ENCODE results near the gene PDHB. TPM values are rescaled to one million over a fixed set of nuclear protein-coding genes. Genes with fewer than 3 reads are reported as not detected.
"Not testable (repeated sequence)": the region's sequence is repeated elsewhere in the genome, so short reads cannot be mapped to it uniquely, and the experiment has no call there.

PDHB gene
- total and polyA plus RNA-seq, 5 donors: 115 to 242 (median 135) TPM

DNA sequence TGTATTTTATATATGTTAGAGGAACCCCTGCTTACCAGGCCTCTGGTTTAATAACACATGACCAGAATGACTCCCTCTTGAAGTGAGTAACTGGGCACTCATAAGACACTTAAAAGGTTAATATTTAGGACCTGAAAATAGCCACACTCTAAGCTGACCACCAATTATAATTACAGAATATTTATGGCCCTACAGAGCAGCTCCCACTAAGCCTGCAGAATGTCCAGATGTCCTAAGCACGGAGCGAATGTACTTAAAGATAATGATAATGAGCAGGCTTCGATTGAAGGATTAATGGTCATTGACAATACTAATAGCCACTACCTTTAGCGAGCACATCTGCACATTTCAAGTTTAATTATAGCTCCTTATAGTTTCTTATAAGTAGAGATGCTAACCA, 35.5 kb upstream of the PDHB start:
- Histone ChIP-seq H3K9me3 (ENCODE audit: control insufficient read depth, low read length) (no peaks in the 10 kb centered on the region), H3K4me3 (ENCODE audit: low read length) (no peak overlapping the region), H3K27me3 (ENCODE audit: control insufficient read depth, insufficient read depth) (no peaks in the 10 kb centered on the region), H3K27ac (ENCODE audit: low read length) (no peak overlapping the region), H3K4me1 (ENCODE audit: control insufficient read depth, insufficient read depth, low read length) (no peaks in the 10 kb centered on the region)
- DNase-seq (no peak), ATAC-seq (no peak)
- intact Hi-C loops (cut with DNase I): no loop called here
- whole genome bisulfite sequencing: 68% methylated on average over 4 of the region's 4 CpGs

GRCh38 chr3:58466899-58467563, 33.4 kb upstream of the PDHB start:
- Histone ChIP-seq H3K4me1 (ENCODE audit: control insufficient read depth, insufficient read depth, low read length) (no peaks in the 10 kb centered on the region), H3K9me3 (ENCODE audit: control insufficient read depth, low read length) (no peaks in the 10 kb centered on the region), H3K27me3 (ENCODE audit: control insufficient read depth, insufficient read depth) (no peaks in the 10 kb centered on the region), H3K4me3 (ENCODE audit: low read length) (no peak overlapping the region), H3K27ac (ENCODE audit: low read length) (no peak overlapping the region)
- intact Hi-C loops (cut with DNase I): no loop called here
- DNase-seq (no peak), ATAC-seq (no peak)
- WGBS: 92% methylated on average over 4 of the region's 4 CpGs

GRCh38 chr3:58464866-58465265, 31.2 kb upstream of the PDHB start:
- no peak overlapping the region for H3K4me3 ChIP-seq (ENCODE audit: low read length)
- ATAC-seq (no peak), DNase-seq (no peak)
- H3K4me1 ChIP-seq (ENCODE audit: control insufficient read depth, insufficient read depth, low read length): no peaks in the 10 kb centered on the region
- H3K27me3 ChIP-seq (ENCODE audit: control insufficient read depth, insufficient read depth): no peaks in the 10 kb centered on the region
- no peaks in the 10 kb centered on the region for H3K9me3 ChIP-seq (ENCODE audit: control insufficient read depth, low read length)
- intact Hi-C loops (cut with DNase I): no loop called here
- 73% methylated on average over 3 of the region's 3 CpGs for WGBS
- H3K27ac ChIP-seq (ENCODE audit: low read length): no peak overlapping the region

GRCh38 chr3:58463942-58464271, 30.3 kb upstream of the PDHB start:
- whole genome bisulfite sequencing: 40% methylated on average over 5 of the region's 5 CpGs
- ATAC-seq: no peak
- intact Hi-C loops (cut with DNase I): no loop called here

DNA sequence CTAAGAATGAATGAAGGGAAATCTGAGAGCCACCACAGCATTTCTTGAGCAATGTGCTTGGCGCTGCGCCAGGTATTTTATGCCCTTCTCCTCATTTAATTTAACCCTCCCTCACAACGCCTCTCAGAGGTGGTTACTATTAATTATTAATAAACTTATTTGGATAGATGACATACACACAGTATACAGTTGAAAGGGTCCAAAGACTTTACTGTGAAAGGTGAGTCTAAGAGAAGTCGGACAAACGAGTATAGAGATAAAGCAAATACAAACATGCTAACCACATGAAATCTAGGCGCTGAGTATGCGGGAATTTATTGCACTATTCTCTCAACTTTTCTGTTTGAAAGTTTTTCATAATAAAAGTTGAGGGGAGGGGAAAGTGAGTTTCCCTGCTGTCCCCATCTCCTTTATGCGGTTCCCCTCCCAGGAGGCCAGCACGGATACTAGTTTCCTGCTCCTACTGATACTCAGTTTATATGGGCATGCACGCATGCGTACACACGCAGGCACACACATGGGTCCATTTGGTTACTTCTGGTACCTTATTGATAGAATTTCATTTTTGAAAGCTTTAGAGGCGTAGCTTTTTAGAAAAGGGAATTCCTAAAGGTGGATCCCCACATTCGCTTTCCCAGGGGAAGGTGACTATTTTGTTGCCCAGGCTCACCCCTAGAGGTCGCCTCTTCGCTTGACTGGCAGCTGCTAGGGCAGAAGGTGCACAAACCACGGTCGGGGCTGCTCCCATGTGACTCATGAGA, 29.7 kb upstream of the PDHB start:
- intact Hi-C loops (cut with DNase I): no loop called here
- H3K27ac ChIP-seq (ENCODE audit: low read length): no peak overlapping the region
- ATAC-seq: peak; percentile 85 to 93

More at GRCh38 chr3:58463942-58464271, 30.3 kb upstream of the PDHB start:
- H3K4me1 ChIP-seq (ENCODE audit: control insufficient read depth, insufficient read depth, low read length): no peaks in the 10 kb centered on the region
- no peak overlapping the region for H3K27ac ChIP-seq (ENCODE audit: low read length)
- no peak for DNase-seq
- no peaks in the 10 kb centered on the region for H3K9me3 ChIP-seq (ENCODE audit: control insufficient read depth, low read length)
- no peak overlapping the region for H3K4me3 ChIP-seq (ENCODE audit: low read length)
- H3K27me3 ChIP-seq (ENCODE audit: control insufficient read depth, insufficient read depth): no peaks in the 10 kb centered on the region

DNA sequence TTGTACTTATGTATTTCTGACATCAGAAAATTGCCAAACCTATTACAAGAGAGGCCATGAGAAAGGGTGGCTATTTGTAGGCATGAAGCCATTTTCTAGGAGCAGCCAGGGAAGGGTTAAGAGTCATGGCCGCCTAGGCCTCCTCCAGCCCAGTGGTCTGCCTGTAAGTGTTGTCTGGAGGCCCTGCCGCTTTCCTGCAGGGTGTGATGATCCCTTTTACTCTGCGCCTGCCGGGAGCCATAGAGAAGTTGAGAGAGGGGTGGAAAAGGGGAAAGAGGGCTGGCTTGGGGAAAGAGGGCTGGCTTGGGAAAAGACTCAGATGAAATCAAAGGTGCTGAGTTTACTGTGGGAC, 29.2 kb upstream of the PDHB start:
- Histone ChIP-seq H3K9me3 (ENCODE audit: control insufficient read depth, low read length) (no peaks in the 10 kb centered on the region), H3K4me1 (ENCODE audit: control insufficient read depth, insufficient read depth, low read length) (no peaks in the 10 kb centered on the region), H3K27me3 (ENCODE audit: control insufficient read depth, insufficient read depth) (no peaks in the 10 kb centered on the region), H3K4me3 (ENCODE audit: low read length) (no peak overlapping the region), H3K27ac (ENCODE audit: low read length) (no peak overlapping the region)
- intact Hi-C loops (cut with DNase I): no loop called here
- WGBS: 60% methylated on average over 4 of the region's 4 CpGs
- ATAC-seq: peak; percentile 18 to 22
- no peak for DNase-seq

More for the DNA sequence above, 29.7 kb upstream of the PDHB start:
- DNase-seq: peak; percentile 74 to 87 (median 78)
- peak overlapping the region; percentile 18 for H3K4me3 ChIP-seq (ENCODE audit: low read length)
- H3K4me1 ChIP-seq (ENCODE audit: control insufficient read depth, insufficient read depth, low read length): no peaks in the 10 kb centered on the region
- H3K9me3 ChIP-seq (ENCODE audit: control insufficient read depth, low read length): no peaks in the 10 kb centered on the region
- WGBS: 19% methylated on average over 18 of the region's 18 CpGs
- H3K27me3 ChIP-seq (ENCODE audit: control insufficient read depth, insufficient read depth): no peaks in the 10 kb centered on the region

DNA sequence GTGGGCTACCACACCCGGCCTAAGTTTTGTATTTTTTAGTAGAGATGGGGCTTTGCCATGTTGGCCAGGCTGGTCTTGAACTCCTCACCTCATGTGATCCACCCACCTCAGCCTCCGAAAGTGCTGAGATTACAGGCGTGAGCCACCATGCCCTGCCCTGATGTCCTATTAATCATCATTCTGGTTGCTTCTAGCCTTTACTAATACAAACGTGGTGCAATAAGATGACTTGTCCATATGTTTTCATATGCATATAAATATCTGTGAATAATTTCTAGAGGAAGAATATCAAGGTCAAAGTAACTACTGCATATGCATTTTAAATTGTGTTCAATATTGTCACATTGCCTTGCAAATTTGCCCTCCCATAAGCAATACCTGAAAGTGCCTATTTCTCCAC, 25.5 kb upstream of the PDHB start:
- ATAC-seq: no peak

GRCh38 chr3:58452176-58452575, 18.5 kb upstream of the PDHB start:
- Histone ChIP-seq H3K4me1 (ENCODE audit: control insufficient read depth, insufficient read depth, low read length) (no peaks in the 10 kb centered on the region), H3K27ac (ENCODE audit: low read length) (no peak overlapping the region), H3K4me3 (ENCODE audit: low read length) (no peak overlapping the region), H3K27me3 (ENCODE audit: control insufficient read depth, insufficient read depth) (no peaks in the 10 kb centered on the region), H3K9me3 (ENCODE audit: control insufficient read depth, low read length) (no peaks in the 10 kb centered on the region)
- 83% methylated on average over 1 of the region's 1 CpG for WGBS
- ATAC-seq: no peak
- intact Hi-C loops (cut with DNase I): no loop called here
- no peak for DNase-seq

More for the DNA sequence above, 25.5 kb upstream of the PDHB start:
- 86% methylated on average over 4 of the region's 4 CpGs for WGBS
- H3K27ac ChIP-seq (ENCODE audit: low read length): no peak overlapping the region
- DNase-seq: no peak
- no peaks in the 10 kb centered on the region for H3K27me3 ChIP-seq (ENCODE audit: control insufficient read depth, insufficient read depth)
- H3K4me1 ChIP-seq (ENCODE audit: control insufficient read depth, insufficient read depth, low read length): no peaks in the 10 kb centered on the region
- intact Hi-C loops (cut with DNase I): no loop called here
- no peak overlapping the region for H3K4me3 ChIP-seq (ENCODE audit: low read length)
- no peaks in the 10 kb centered on the region for H3K9me3 ChIP-seq (ENCODE audit: control insufficient read depth, low read length)

GRCh38 chr3:58441514-58442450, 8.2 kb upstream of the PDHB start:
- Histone ChIP-seq H3K9me3 (ENCODE audit: control insufficient read depth, low read length) (no peaks in the 10 kb centered on the region), H3K27ac (ENCODE audit: low read length) (no peak overlapping the region), H3K4me3 (ENCODE audit: low read length) (no peak overlapping the region), H3K4me1 (ENCODE audit: control insufficient read depth, insufficient read depth, low read length) (no peaks in the 10 kb centered on the region), H3K27me3 (ENCODE audit: control insufficient read depth, insufficient read depth) (no peaks in the 10 kb centered on the region)
- no peak for ATAC-seq
- 69% methylated on average over 4 of the region's 4 CpGs for WGBS
- intact Hi-C loops (cut with DNase I): no loop called here
- DNase-seq: no peak

GRCh38 chr3:58440996-58441355, 7.3 kb upstream of the PDHB start:
- ATAC-seq; intact Hi-C loops (cut with DNase I); H3K4me3 ChIP-seq (ENCODE audit: low read length); H3K27me3 ChIP-seq (ENCODE audit: control insufficient read depth, insufficient read depth); DNase-seq; H3K4me1 ChIP-seq (ENCODE audit: control insufficient read depth, insufficient read depth, low read length); H3K9me3 ChIP-seq (ENCODE audit: control insufficient read depth, low read length); H3K27ac ChIP-seq (ENCODE audit: low read length): not testable (repeated sequence)
- WGBS: 79% methylated on average over 6 of the region's 6 CpGs

DNA sequence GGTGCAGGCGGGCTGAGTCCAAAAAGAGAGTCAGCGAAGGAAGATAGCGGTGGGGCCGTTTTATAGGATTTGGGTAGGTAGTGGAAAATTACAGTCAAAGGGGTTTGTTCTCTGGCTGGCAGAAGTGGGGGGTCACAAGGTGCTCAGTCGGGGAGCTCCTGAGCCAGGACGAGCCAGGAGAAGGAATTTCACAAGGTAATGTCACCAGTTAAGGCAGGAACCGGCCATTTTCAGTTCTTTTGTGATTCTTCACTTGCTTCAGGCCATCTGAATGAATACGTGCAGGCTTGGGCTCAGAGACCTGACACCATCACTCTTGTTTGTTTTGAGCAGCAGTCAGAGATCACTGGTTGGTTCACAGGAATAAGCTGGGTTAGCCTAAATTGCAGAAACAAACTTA, 3.6 kb upstream of the PDHB start:
- H3K9me3 ChIP-seq (ENCODE audit: control insufficient read depth, low read length); H3K27ac ChIP-seq (ENCODE audit: low read length); intact Hi-C loops (cut with DNase I); DNase-seq; H3K27me3 ChIP-seq (ENCODE audit: control insufficient read depth, insufficient read depth); H3K4me1 ChIP-seq (ENCODE audit: control insufficient read depth, insufficient read depth, low read length); H3K4me3 ChIP-seq (ENCODE audit: low read length); ATAC-seq: not testable (repeated sequence)
- WGBS: 79% methylated on average over 8 of the region's 8 CpGs
